ENCODE results near the gene POLL.
A peak's percentile ranks its signal among the peaks of the same experiment; 100 is the strongest.

Gene POLL

DNA sequence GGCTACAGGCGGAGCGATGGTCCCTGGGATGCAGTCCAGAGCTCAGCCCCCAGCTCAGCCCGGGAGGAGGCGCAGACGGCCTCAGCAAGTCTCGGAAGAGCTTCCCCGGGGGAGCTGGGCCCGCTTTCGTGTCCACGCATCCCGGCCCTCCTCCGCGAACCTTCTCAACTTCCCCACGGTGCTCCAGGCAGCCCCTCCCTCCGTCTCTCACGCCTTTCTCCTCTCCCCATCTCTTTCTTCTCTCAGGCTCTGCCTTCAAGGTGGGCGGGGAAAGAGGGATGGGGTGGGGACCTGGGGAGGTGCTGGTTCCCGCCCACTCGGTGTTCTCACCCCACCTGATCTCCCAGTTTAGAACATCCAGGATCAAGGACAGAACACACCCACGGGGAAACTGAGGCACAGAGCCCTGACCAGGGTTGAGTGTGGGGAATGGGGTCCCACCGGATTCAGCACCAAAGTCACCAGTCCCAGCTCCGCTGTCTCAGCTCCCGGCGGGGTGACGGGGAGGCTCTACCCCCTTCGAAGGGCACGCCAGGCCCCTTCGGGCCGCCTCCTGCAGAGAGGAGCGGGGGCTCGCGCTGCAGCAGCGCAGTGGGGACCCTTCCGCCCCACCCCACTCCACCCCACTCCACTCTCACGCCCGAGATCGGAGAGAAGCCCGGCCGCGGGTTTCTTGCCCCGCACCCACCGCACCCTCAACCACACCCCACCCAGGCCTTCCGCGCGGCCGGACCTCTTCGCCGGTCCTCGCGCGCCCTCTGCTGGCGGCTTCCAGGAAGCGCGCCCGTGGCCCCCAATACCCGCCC lies 18.2 kb downstream of the POLL start:
- no peak overlapping the region for H3K4ac ChIP-seq (ENCODE audit: low read depth, low read length)
- peak overlapping the region; percentile 66 for H3K9ac ChIP-seq (ENCODE audit: low read length)
- peak overlapping the region; percentile 22 for H3K4me3 ChIP-seq (ENCODE audit: low read length)
- no peak overlapping the region for H3K18ac ChIP-seq (ENCODE audit: low read length)
- H3K79me2 ChIP-seq (ENCODE audit: control insufficient read depth, insufficient read depth, low read length) = no peaks in the 10 kb centered on the region
- no peaks in the 10 kb centered on the region for H3K4me1 ChIP-seq (ENCODE audit: control insufficient read depth, low read depth, low read length)
- no peak overlapping the region for H3K23ac ChIP-seq (ENCODE audit: low read length)
- no peak overlapping the region for H2BK5ac ChIP-seq (ENCODE audit: low read length)
- H3K27me3 ChIP-seq (ENCODE audit: insufficient read depth, low read length, poor library complexity) = peaks cover 6% of the 10 kb centered on the region
- H2AK5ac ChIP-seq (ENCODE audit: low read length) = no peak overlapping the region
- peak overlapping the region; percentile 75 for H3K4me2 ChIP-seq (ENCODE audit: low read length)
- peak overlapping the region; percentile 82 for H3K56ac ChIP-seq (ENCODE audit: low read length)
- H3K27ac ChIP-seq (ENCODE audit: low read depth, low read length) = no peak overlapping the region
- H4K5ac ChIP-seq (ENCODE audit: low read length) = no peak overlapping the region
- peak; percentile 72 for DNase-seq
- no CpG with 5 or more reads among the region's 56 CpGs for WGBS (ENCODE audit: extremely low coverage, insufficient coverage, low lambda C conversion rate)
- H3K36me3 ChIP-seq (ENCODE audit: control insufficient read depth, insufficient read depth, low read length) = no peaks in the 10 kb centered on the region
- no peak overlapping the region for H4K8ac ChIP-seq (ENCODE audit: low read depth, low read length)
- no peak overlapping the region for H2BK15ac ChIP-seq (replicated peaks; ENCODE audit: low read depth)
- no peaks in the 10 kb centered on the region for H3K79me1 ChIP-seq (ENCODE audit: low read length)
- no peak overlapping the region for H2BK120ac ChIP-seq (ENCODE audit: low read depth, low read length)

- H3K27ac ChIP-seq (ENCODE audit: low read depth, low read length) = no peak overlapping the region
- no peak overlapping the region for H3K4ac ChIP-seq (ENCODE audit: low read depth, low read length)
- peak overlapping the region; percentile 39 for H3K9ac ChIP-seq (ENCODE audit: low read length)
- no peak overlapping the region for H3K18ac ChIP-seq (ENCODE audit: low read length)
- H2AK5ac ChIP-seq (ENCODE audit: low read length) = no peak overlapping the region
- no peak overlapping the region for H2BK5ac ChIP-seq (ENCODE audit: low read length)
- no peak overlapping the region for H2BK15ac ChIP-seq (replicated peaks; ENCODE audit: low read depth)
- peaks cover 6% of the 10 kb centered on the region for H3K27me3 ChIP-seq (ENCODE audit: insufficient read depth, low read length, poor library complexity)
- peak overlapping the region; percentile 75 for H3K4me2 ChIP-seq (ENCODE audit: low read length)
- no peak overlapping the region for H2BK120ac ChIP-seq (ENCODE audit: low read depth, low read length)
- H3K36me3 ChIP-seq (ENCODE audit: control insufficient read depth, insufficient read depth, low read length) = no peaks in the 10 kb centered on the region
- H4K5ac ChIP-seq (ENCODE audit: low read length) = no peak overlapping the region
- no CpG with 5 or more reads among the region's 11 CpGs for WGBS (ENCODE audit: extremely low coverage, insufficient coverage, low lambda C conversion rate)
- H3K4me3 ChIP-seq (ENCODE audit: low read length) = no peak overlapping the region
- no peak overlapping the region for H4K8ac ChIP-seq (ENCODE audit: low read depth, low read length)
- H3K23ac ChIP-seq (ENCODE audit: low read length) = no peak overlapping the region
- H3K79me2 ChIP-seq (ENCODE audit: control insufficient read depth, insufficient read depth, low read length) = no peaks in the 10 kb centered on the region
- H3K79me1 ChIP-seq (ENCODE audit: low read length) = no peaks in the 10 kb centered on the region
- H3K4me1 ChIP-seq (ENCODE audit: control insufficient read depth, low read depth, low read length) = no peaks in the 10 kb centered on the region
- peak; percentile 48 for DNase-seq
- H3K56ac ChIP-seq (ENCODE audit: low read length) = peak overlapping the region; percentile 59
These were observed 18.8 kb downstream of the POLL start for GRCh38 chr10:101569323-101569621.

GRCh38 chr10:101568054-101568745 lies 19.9 kb downstream of the POLL start:
- no peak overlapping the region for H4K8ac ChIP-seq (ENCODE audit: low read depth, low read length)
- no peak overlapping the region for H4K5ac ChIP-seq (ENCODE audit: low read length)
- H3K4ac ChIP-seq (ENCODE audit: low read depth, low read length) = no peak overlapping the region
- no peak overlapping the region for H2BK15ac ChIP-seq (replicated peaks; ENCODE audit: low read depth)
- H3K56ac ChIP-seq (ENCODE audit: low read length) = no peak overlapping the region
- no peak overlapping the region for H3K27ac ChIP-seq (ENCODE audit: low read depth, low read length)
- H3K79me2 ChIP-seq (ENCODE audit: control insufficient read depth, insufficient read depth, low read length) = no peaks in the 10 kb centered on the region
- no peak for DNase-seq
- no peak overlapping the region for H2BK5ac ChIP-seq (ENCODE audit: low read length)
- no peaks in the 10 kb centered on the region for H3K36me3 ChIP-seq (ENCODE audit: control insufficient read depth, insufficient read depth, low read length)
- H3K4me3 ChIP-seq (ENCODE audit: low read length) = no peak overlapping the region
- no peak overlapping the region for H2BK120ac ChIP-seq (ENCODE audit: low read depth, low read length)
- WGBS (ENCODE audit: extremely low coverage, insufficient coverage, low lambda C conversion rate) = no CpG with 5 or more reads among the region's 17 CpGs
- H3K27me3 ChIP-seq (ENCODE audit: insufficient read depth, low read length, poor library complexity) = peaks cover 6% of the 10 kb centered on the region
- no peak overlapping the region for H3K23ac ChIP-seq (ENCODE audit: low read length)
- H2AK5ac ChIP-seq (ENCODE audit: low read length) = no peak overlapping the region
- no peaks in the 10 kb centered on the region for H3K4me1 ChIP-seq (ENCODE audit: control insufficient read depth, low read depth, low read length)
- H3K79me1 ChIP-seq (ENCODE audit: low read length) = no peaks in the 10 kb centered on the region
- no peak overlapping the region for H3K18ac ChIP-seq (ENCODE audit: low read length)
- no peak overlapping the region for H3K4me2 ChIP-seq (ENCODE audit: low read length)
- no peak overlapping the region for H3K9ac ChIP-seq (ENCODE audit: low read length)

- no peak for DNase-seq
- H2BK120ac ChIP-seq (ENCODE audit: low read depth, low read length) = no peak overlapping the region
- H3K4me3 ChIP-seq (ENCODE audit: low read length) = no peak overlapping the region
- H4K5ac ChIP-seq (ENCODE audit: low read length) = no peak overlapping the region
- H2AK5ac ChIP-seq (ENCODE audit: low read length) = no peak overlapping the region
- no peak overlapping the region for H2BK15ac ChIP-seq (replicated peaks; ENCODE audit: low read depth)
- no peak overlapping the region for H3K23ac ChIP-seq (ENCODE audit: low read length)
- H3K27ac ChIP-seq (ENCODE audit: low read depth, low read length) = no peak overlapping the region
- H3K4me1 ChIP-seq (ENCODE audit: control insufficient read depth, low read depth, low read length) = no peaks in the 10 kb centered on the region
- no peaks in the 10 kb centered on the region for H3K79me1 ChIP-seq (ENCODE audit: low read length)
- no peaks in the 10 kb centered on the region for H3K79me2 ChIP-seq (ENCODE audit: control insufficient read depth, insufficient read depth, low read length)
- no peak overlapping the region for H3K9ac ChIP-seq (ENCODE audit: low read length)
- H3K36me3 ChIP-seq (ENCODE audit: control insufficient read depth, insufficient read depth, low read length) = no peaks in the 10 kb centered on the region
- no peak overlapping the region for H3K4me2 ChIP-seq (ENCODE audit: low read length)
- H3K27me3 ChIP-seq (ENCODE audit: insufficient read depth, low read length, poor library complexity) = peaks cover 6% of the 10 kb centered on the region
- WGBS (ENCODE audit: extremely low coverage, insufficient coverage, low lambda C conversion rate) = no CpG with 5 or more reads among the region's 7 CpGs
- no peak overlapping the region for H3K56ac ChIP-seq (ENCODE audit: low read length)
- H2BK5ac ChIP-seq (ENCODE audit: low read length) = no peak overlapping the region
- no peak overlapping the region for H3K18ac ChIP-seq (ENCODE audit: low read length)
- H3K4ac ChIP-seq (ENCODE audit: low read depth, low read length) = no peak overlapping the region
- H4K8ac ChIP-seq (ENCODE audit: low read depth, low read length) = no peak overlapping the region
These were observed 20.7 kb downstream of the POLL start for GRCh38 chr10:101567165-101568006.

DNA sequence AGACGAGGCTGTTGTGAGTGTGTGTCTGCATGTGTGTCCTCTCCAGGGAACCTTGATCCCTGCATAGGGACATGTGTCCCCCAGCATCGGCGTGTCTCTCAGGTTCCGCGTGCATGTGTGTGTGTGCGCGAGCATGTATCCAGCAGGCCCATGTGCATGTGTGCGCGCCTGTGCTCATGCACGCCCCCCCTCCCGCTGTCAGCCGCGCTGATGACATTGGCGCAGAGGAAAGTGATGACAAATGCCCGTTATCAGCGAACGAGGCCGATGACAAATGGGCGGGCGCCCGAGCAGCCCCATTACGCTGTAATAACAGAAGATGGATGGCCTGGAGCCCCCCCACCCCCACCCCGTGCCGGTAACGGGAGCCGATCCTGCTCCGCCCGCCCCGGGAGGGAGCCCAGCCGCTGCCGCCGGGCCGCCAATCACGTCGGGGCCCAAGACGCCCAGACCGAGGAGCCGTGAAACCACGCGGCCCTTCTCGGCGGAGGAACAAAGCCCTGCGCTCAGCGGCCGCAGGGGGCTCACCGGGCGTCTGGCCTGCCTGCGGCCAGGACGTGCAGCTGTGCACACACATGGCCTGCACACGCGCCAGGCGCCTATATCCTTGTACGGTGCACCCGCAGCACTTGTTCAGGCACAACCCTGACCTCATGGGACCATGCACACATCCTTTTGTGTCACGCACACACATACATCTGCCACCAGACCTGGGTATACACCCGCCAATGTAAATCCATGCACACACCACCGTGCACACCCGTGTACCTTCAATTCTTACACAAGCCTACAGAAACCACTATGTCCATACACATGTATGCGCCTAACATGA lies 21.5 kb downstream of the POLL start:
- peak overlapping the region; percentile 40 for H3K56ac ChIP-seq (ENCODE audit: low read length)
- DNase-seq = peak; percentile 40
- no CpG with 5 or more reads among the region's 59 CpGs for WGBS (ENCODE audit: extremely low coverage, insufficient coverage, low lambda C conversion rate)
- H3K79me2 ChIP-seq (ENCODE audit: control insufficient read depth, insufficient read depth, low read length) = no peaks in the 10 kb centered on the region
- H3K27me3 ChIP-seq (ENCODE audit: insufficient read depth, low read length, poor library complexity) = peaks cover 6% of the 10 kb centered on the region
- H3K4me2 ChIP-seq (ENCODE audit: low read length) = peak overlapping the region; percentile 22
- H2AK5ac ChIP-seq (ENCODE audit: low read length) = no peak overlapping the region
- H3K79me1 ChIP-seq (ENCODE audit: low read length) = no peaks in the 10 kb centered on the region
- H3K23ac ChIP-seq (ENCODE audit: low read length) = no peak overlapping the region
- H4K8ac ChIP-seq (ENCODE audit: low read depth, low read length) = no peak overlapping the region
- H2BK15ac ChIP-seq (replicated peaks; ENCODE audit: low read depth) = no peak overlapping the region
- no peak overlapping the region for H3K9ac ChIP-seq (ENCODE audit: low read length)
- H3K18ac ChIP-seq (ENCODE audit: low read length) = no peak overlapping the region
- no peaks in the 10 kb centered on the region for H3K4me1 ChIP-seq (ENCODE audit: control insufficient read depth, low read depth, low read length)
- H3K4ac ChIP-seq (ENCODE audit: low read depth, low read length) = no peak overlapping the region
- H3K36me3 ChIP-seq (ENCODE audit: control insufficient read depth, insufficient read depth, low read length) = no peaks in the 10 kb centered on the region
- H3K4me3 ChIP-seq (ENCODE audit: low read length) = no peak overlapping the region
- no peak overlapping the region for H2BK120ac ChIP-seq (ENCODE audit: low read depth, low read length)
- no peak overlapping the region for H3K27ac ChIP-seq (ENCODE audit: low read depth, low read length)
- H2BK5ac ChIP-seq (ENCODE audit: low read length) = no peak overlapping the region
- H4K5ac ChIP-seq (ENCODE audit: low read length) = no peak overlapping the region

Measured in mesendoderm (in vitro differentiated cells).